GM12891 (cell line): ENCODE results near the gene RALGAPA2.

Experiments used
- PAX5 ChIP-seq: IDR thresholded peaks from 2 replicates; pipeline ENCODE4 v1.6.1; 2011; ENCODE audit warnings: low read length, moderate library complexity, mild to moderate bottlenecking; ENCODE audit not compliant: insufficient read depth, severe bottlenecking
- POLR2A ChIP-seq: IDR thresholded peaks from 2 replicates; pipeline ENCODE4 v1.6.1; 2011; ENCODE audit warnings: low read depth, low read length, control low read depth
- POLR2AphosphoS5 ChIP-seq: IDR thresholded peaks from 2 replicates; pipeline ENCODE4 v1.6.1; 2011; ENCODE audit warnings: low read depth, low read length, control low read depth
- SPI1 ChIP-seq: IDR thresholded peaks from 2 replicates; pipeline ENCODE4 v1.6.1; 2011; ENCODE audit warnings: low read depth, low read length, control low read depth
- TAF1 ChIP-seq: IDR thresholded peaks from 2 replicates; pipeline ENCODE4 v1.6.1; 2011; ENCODE audit warnings: low read depth, low read length, control low read depth

- TF ChIP-seq TAF1 (no peak), POLR2A (no peak), POLR2AphosphoS5 (no peak), SPI1 (no peak), PAX5 (no peak)
These were observed 29.4 kb downstream of the RALGAPA2 start for GRCh38 chr20:20683020-20683419.
